Natural killer cell (primary cell): Measurements from ENCODE around the gene MXD4. TPM values are rescaled to one million over a fixed set of nuclear protein-coding genes. Genes with fewer than 3 reads are reported as not detected.

Experiments used
- ATAC-seq, 3 donors: fragments of 150-1000 bp in 2 of 3; fragments of 200-7000 bp in 1 of 3; cut with Tn5 transposase; 1 replicate in 1 of 3; 2 replicates in 2 of 3; pipeline ENCODE4 v1.10.0; 2021; ENCODE audit warnings: mild to moderate bottlenecking in 2 of 3, moderate library complexity in 2 of 3
- DNase-seq, 2 donors: peaks; one replicate each; pipeline versions ENCODE4 v3.0.0 to v3.0.0-alpha.2; 2013 to 2021; ENCODE audit warnings: mixed read lengths in 1 of 2
- H3K27ac ChIP-seq: one replicate; pipeline ENCODE4 v1.5.1; 2013; ENCODE audit warnings: mild to moderate bottlenecking, low read length
- H3K27me3 ChIP-seq: one replicate; pipeline ENCODE4 v1.6.1; 2013; ENCODE audit warnings: low read length; ENCODE audit not compliant: control insufficient read depth, insufficient read depth
- H3K36me3 ChIP-seq: one replicate; pipeline ENCODE4 v1.6.1; 2013; ENCODE audit warnings: low read length; ENCODE audit not compliant: control insufficient read depth, insufficient read depth
- H3K4me1 ChIP-seq: one replicate; pipeline ENCODE4 v1.6.1; 2013; ENCODE audit warnings: low read length; ENCODE audit not compliant: control insufficient read depth, insufficient read depth
- H3K4me3 ChIP-seq: one replicate; pipeline ENCODE4 v1.5.1; 2013; ENCODE audit warnings: low read length
- H3K9me3 ChIP-seq: one replicate; pipeline ENCODE4 v1.6.1; 2013; ENCODE audit warnings: low read length; ENCODE audit not compliant: control insufficient read depth, insufficient read depth
- H3K27ac Mint-ChIP-seq, 2 donors: one replicate each; pipeline ENCODE4 v1.8.0; 2022; ENCODE audit warnings: mild to moderate bottlenecking in 2 of 2, mixed read lengths in 2 of 2, moderate library complexity in 1 of 2
- H3K27me3 Mint-ChIP-seq, 2 donors: one replicate each; pipeline ENCODE4 v1.8.0; 2022; ENCODE audit warnings: low read depth in 2 of 2, mixed read lengths in 2 of 2
- H3K36me3 Mint-ChIP-seq: one replicate; pipeline ENCODE4 v1.8.0; 2022; ENCODE audit warnings: mixed read lengths
- H3K4me1 Mint-ChIP-seq, 2 donors: one replicate each; pipeline ENCODE4 v1.8.0; 2022; ENCODE audit warnings: mixed read lengths in 2 of 2
- H3K4me3 Mint-ChIP-seq: one replicate; pipeline ENCODE4 v1.8.0; 2022; ENCODE audit warnings: mild to moderate bottlenecking, moderate library complexity, mixed read lengths
- H3K9me3 Mint-ChIP-seq, 2 donors: one replicate each; pipeline ENCODE4 v1.8.0; 2022; ENCODE audit warnings: mixed read lengths in 2 of 2
- WGBS: methylation state at CpG from one replicate; pipeline ENCODE4 v1.1.7; 2013; ENCODE audit warnings: missing lambda C conversion rate; ENCODE audit not compliant: insufficient coverage; 5-methylcytosine and 5-hydroxymethylcytosine counted together
- intact Hi-C: fragments of 100-400 bp; cut with micrococcal nuclease; formaldehyde crosslinking; loops from one replicate; pipeline ENCODE4 v1.14.2; 2022
- total RNA-seq, 4 donors: library from RNA; stranded (reverse); fragments of 120-200 nt in 1 of 4; gene quantifications; one replicate each; pipeline versions ENCODE4 v1.2.3 to v1.2.4, GENCODE V29; 2013 to 2022
- TF ChIP-seq, protein P1 (sequence below): fragments of 200-600 bp; IDR thresholded peaks from one replicate; pipeline ENCODE4 v1.8.0; 2022; ENCODE audit warnings: antibody characterized with exemption

Gene MXD4
- total RNA-seq, 3 donors from 2014 or later (not counting 1 experiment from before 2014, with no cell fraction given) = 141 to 172 (median 166) TPM

DNA sequence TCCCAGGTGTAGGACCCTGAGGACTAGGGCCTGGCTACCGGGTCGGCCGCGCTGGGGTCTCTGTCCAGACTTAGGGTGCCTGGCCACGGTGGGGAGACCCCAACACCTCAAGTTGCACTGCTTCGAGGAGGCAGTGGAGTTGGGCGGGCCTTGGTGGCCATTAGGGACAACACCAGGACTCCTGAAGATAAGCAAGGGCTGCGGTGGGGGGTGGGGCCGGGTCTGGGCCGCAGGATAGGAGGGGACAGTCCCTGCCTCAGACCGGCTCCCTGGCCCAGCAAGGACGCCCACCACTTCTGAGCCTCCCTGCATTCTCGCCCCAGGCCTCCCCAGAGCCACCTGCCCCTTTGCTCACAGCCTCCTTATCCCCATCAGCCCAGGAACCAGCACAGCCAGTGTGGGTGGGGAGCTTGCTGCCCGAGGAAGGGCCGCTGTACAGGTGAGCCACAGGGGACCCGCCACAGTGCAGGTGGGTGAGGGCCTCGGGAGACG is 5.5 kb upstream of the MXD4 start:
- H3K4me3 ChIP-seq = no peak overlapping the region
- DNase-seq = no peak
- intact Hi-C loops = no loop called here
- TF ChIP-seq, protein P1, sequence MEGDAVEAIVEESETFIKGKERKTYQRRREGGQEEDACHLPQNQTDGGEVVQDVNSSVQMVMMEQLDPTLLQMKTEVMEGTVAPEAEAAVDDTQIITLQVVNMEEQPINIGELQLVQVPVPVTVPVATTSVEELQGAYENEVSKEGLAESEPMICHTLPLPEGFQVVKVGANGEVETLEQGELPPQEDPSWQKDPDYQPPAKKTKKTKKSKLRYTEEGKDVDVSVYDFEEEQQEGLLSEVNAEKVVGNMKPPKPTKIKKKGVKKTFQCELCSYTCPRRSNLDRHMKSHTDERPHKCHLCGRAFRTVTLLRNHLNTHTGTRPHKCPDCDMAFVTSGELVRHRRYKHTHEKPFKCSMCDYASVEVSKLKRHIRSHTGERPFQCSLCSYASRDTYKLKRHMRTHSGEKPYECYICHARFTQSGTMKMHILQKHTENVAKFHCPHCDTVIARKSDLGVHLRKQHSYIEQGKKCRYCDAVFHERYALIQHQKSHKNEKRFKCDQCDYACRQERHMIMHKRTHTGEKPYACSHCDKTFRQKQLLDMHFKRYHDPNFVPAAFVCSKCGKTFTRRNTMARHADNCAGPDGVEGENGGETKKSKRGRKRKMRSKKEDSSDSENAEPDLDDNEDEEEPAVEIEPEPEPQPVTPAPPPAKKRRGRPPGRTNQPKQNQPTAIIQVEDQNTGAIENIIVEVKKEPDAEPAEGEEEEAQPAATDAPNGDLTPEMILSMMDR = no peak
- H3K27ac ChIP-seq = no peak overlapping the region
- H3K9me3 ChIP-seq = no peaks in the 10 kb centered on the region
- no peak for ATAC-seq
- 88% methylated on average over 18 of the region's 18 CpGs for WGBS
- Mint-ChIP-seq H3K36me3 (no peaks in the 10 kb centered on the region), H3K27me3 (no peaks in the 10 kb centered on the region), H3K9me3 (no peaks in the 10 kb centered on the region), H3K4me3 (no peak overlapping the region), H3K27ac (no peak overlapping the region), H3K4me1 (peaks cover 0 to 5% of the 10 kb centered on the region in 2 donors)
- H3K36me3 ChIP-seq = no peaks in the 10 kb centered on the region
- H3K4me1 ChIP-seq = peaks cover 12% of the 10 kb centered on the region
- H3K27me3 ChIP-seq = no peaks in the 10 kb centered on the region

DNA sequence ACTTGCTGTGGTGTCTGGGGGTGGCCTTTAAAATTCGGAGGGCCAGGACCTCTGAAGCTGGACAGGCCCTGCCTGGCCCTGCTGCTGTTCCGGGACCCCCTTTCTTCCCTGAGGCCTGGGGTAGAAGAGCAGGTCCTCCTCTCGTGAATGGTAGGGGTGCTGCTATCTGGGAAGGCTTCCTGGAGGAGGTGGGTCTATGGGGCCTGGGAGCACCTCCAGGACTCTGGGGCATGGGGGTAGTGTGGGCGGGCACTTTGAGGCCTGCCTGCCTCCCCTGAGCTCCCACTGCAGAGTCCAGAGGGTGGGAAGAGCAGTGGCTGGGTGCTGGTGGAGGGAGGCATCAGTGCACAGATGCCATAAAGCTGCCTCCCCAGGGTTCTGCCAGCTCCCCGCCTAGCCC is 4.9 kb upstream of the MXD4 start:
- Mint-ChIP-seq H3K36me3 (no peaks in the 10 kb centered on the region), H3K27ac (no peak overlapping the region), H3K9me3 (no peaks in the 10 kb centered on the region), H3K4me1 (peaks cover 0 to 3% of the 10 kb centered on the region in 2 donors), H3K27me3 (no peaks in the 10 kb centered on the region), H3K4me3 (no peak overlapping the region)
- Histone ChIP-seq H3K9me3 (no peaks in the 10 kb centered on the region), H3K4me3 (no peak overlapping the region), H3K4me1 (peaks cover 9% of the 10 kb centered on the region), H3K27me3 (no peaks in the 10 kb centered on the region), H3K27ac (no peak overlapping the region), H3K36me3 (no peaks in the 10 kb centered on the region)
- DNase-seq (no peak), ATAC-seq (no peak)
- 92% methylated on average over 5 of the region's 5 CpGs for WGBS
- TF ChIP-seq, protein P1 = no peak
- intact Hi-C loops = no loop called here

DNA sequence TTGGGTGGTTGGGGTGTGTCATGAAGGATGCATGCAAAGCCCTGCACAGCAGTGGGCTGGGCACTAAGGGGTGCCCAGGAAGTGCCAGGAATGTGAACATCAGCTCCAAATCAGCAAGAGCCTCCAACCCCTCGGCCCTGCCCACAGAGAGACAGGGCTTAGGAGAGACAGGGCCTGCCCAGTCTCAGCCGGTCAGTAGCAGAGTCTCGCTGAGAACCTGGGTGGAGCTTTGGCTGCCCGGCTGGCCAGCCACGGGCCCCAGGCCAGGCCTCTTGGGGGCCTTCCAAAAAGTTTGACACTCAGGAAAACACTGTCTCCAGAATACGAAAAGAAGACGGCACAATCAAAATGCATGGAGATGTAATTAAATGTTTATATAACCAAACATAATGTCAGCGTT is 4.3 kb upstream of the MXD4 start:
- H3K9me3 Mint-ChIP-seq = no peaks in the 10 kb centered on the region
- Histone ChIP-seq H3K36me3 (no peaks in the 10 kb centered on the region), H3K9me3 (no peaks in the 10 kb centered on the region), H3K4me1 (peaks cover 10% of the 10 kb centered on the region), H3K4me3 (no peak overlapping the region), H3K27me3 (no peaks in the 10 kb centered on the region), H3K27ac (no peak overlapping the region)
- no peaks in the 10 kb centered on the region for H3K36me3 Mint-ChIP-seq
- 96% methylated on average over 6 of the region's 8 CpGs for WGBS
- no peak for ATAC-seq
- TF ChIP-seq, protein P1 = no peak
- H3K4me1 Mint-ChIP-seq = peaks cover 0 to 3% of the 10 kb centered on the region in 2 donors
- no peaks in the 10 kb centered on the region for H3K27me3 Mint-ChIP-seq
- intact Hi-C loops = no loop called here
- no peak for DNase-seq
- no peak overlapping the region for H3K4me3 Mint-ChIP-seq
- H3K27ac Mint-ChIP-seq = peak overlapping the region in 1 of 2 donors; percentile 29
